Brain pericyte (primary cell): ENCODE measurements around the gene UBA52.

Experiments used
- DNase-seq: peaks from one replicate; pipeline ENCODE4 v3.0.0-alpha.2; 2012; ENCODE audit warnings: low read depth, low spot score

Gene UBA52

GRCh38 chr19:18608102-18608804 is 36.6 kb downstream of the UBA52 start:
- DNase-seq, result no peak

- DNase-seq, result no peak
Measured at GRCh38 chr19:18608805-18609716, 37.4 kb downstream of the UBA52 start.

GRCh38 chr19:18609717-18610051 is 38.0 kb downstream of the UBA52 start:
- no peak for DNase-seq

GRCh38 chr19:18610245-18610555 is 38.5 kb downstream of the UBA52 start:
- no peak for DNase-seq

- no peak for DNase-seq
Measured at GRCh38 chr19:18610556-18611326, 39.1 kb downstream of the UBA52 start.

- no peak for DNase-seq
Measured at GRCh38 chr19:18611327-18612050, 39.8 kb downstream of the UBA52 start.

GRCh38 chr19:18612051-18612771 is 40.6 kb downstream of the UBA52 start:
- DNase-seq, result no peak

- no peak for DNase-seq
Measured at GRCh38 chr19:18612772-18613588, 41.3 kb downstream of the UBA52 start, which contains the start of gene TMEM59L. TSS of gene TMEM59L (plus strand) at chr19:18612870. CDS start at chr19:18612959, 89 bp downstream.

GRCh38 chr19:18613589-18614234 is 42.1 kb downstream of the UBA52 start:
- DNase-seq, result no peak

- no peak for DNase-seq
Measured at GRCh38 chr19:18616023-18616422, 44.4 kb downstream of the UBA52 start.

- DNase-seq, result no peak
Measured at GRCh38 chr19:18617562-18617961, 45.9 kb downstream of the UBA52 start.

- no peak for DNase-seq
Measured at GRCh38 chr19:18618236-18618635, 46.6 kb downstream of the UBA52 start.

GRCh38 chr19:18620311-18620710 is 48.7 kb downstream of the UBA52 start:
- DNase-seq, result no peak

GRCh38 chr19:18620902-18621301 is 49.2 kb downstream of the UBA52 start:
- no peak for DNase-seq

GRCh38 chr19:18626906-18627305 is 55.2 kb downstream of the UBA52 start:
- no peak for DNase-seq
